Liver (tissue), 3 donors: ENCODE data around the gene OSCAR.
"Not testable (repeated sequence)": the region's sequence is repeated elsewhere in the genome, so short reads cannot be mapped to it uniquely, and the experiment has no call there.

ENCODE experiments used
- EGR1 ChIP-seq, 2 donors: IDR thresholded peaks; 2 replicates each; pipeline ENCODE4 v1.6.1; 2016 to 2018; ENCODE audit warnings: antibody characterized with exemption in 2 of 2, low read depth in 2 of 2
- FOXA1 ChIP-seq: IDR thresholded peaks from 2 replicates; pipeline ENCODE4 v1.6.1; 2016; ENCODE audit warnings: antibody characterized with exemption
- GABPA ChIP-seq, 2 donors: IDR thresholded peaks in 1 of 2; conservative IDR thresholded peaks in 1 of 2; 2 replicates each; pipeline ENCODE4 v1.6.1; 2016; ENCODE audit warnings: antibody characterized with exemption in 2 of 2, mild to moderate bottlenecking in 1 of 2, moderate library complexity in 1 of 2
- RAD21 ChIP-seq, 2 donors: IDR thresholded peaks; 2 replicates each; pipeline ENCODE4 v1.6.1; 2016; ENCODE audit warnings: antibody characterized with exemption in 2 of 2, mild to moderate bottlenecking in 2 of 2
- TAF1 ChIP-seq: conservative IDR thresholded peaks from 2 replicates; pipeline ENCODE4 v1.6.1; 2016; ENCODE audit warnings: antibody characterized with exemption, mild to moderate bottlenecking
- YY1 ChIP-seq: IDR thresholded peaks from 2 replicates; pipeline ENCODE4 v1.6.1; 2016; ENCODE audit warnings: antibody characterized with exemption, mild to moderate bottlenecking
- TF ChIP-seq, protein P1 (sequence below): fragments of 150-350 bp; IDR thresholded peaks from 2 replicates; pipeline ENCODE4 v1.5.1; 2017; ENCODE audit warnings: improper control_type of control experiment, low read depth, low read length; ENCODE audit not compliant: missing input control
- TF ChIP-seq, protein P2 (sequence below): IDR thresholded peaks from 2 replicates; pipeline ENCODE4 v1.6.1; 2016; ENCODE audit warnings: antibody characterized with exemption
- TF ChIP-seq, protein P3 (sequence below): IDR thresholded peaks from 2 replicates; pipeline ENCODE4 v1.6.1; 2016; ENCODE audit warnings: antibody characterized with exemption, mild to moderate bottlenecking
- donor health status: healthy.
- donor health status: healthy.

DNA sequence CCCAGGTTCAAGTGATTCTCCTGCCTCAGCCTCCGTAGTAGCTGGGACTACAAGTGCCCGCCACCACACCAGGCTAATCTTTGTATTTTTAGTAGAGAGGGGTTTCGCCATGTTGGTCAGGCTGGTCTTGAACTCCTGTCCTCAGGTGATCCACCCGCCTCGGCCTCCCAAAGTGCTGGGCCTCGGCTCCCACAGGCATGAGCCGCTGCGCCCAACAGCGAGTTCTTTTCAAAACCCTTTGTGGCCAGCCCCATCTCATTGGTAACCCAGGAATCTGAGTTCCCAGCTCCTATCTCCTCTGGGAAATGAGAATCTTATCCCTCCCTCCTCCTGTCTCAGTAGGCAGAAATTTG lies 724 bp downstream of the OSCAR start:
- not testable (repeated sequence) for TF ChIP-seq RAD21 (IDR thresholded peaks at IDR 0.05); GABPA (IDR thresholded peaks at IDR 0.05 in 1 of 2, conservative IDR thresholded peaks at IDR 0.05 in 1 of 2); TAF1; FOXA1; EGR1 (IDR thresholded peaks at IDR 0.05; ENCODE audit: low read depth in 2 of 2); YY1
- TF ChIP-seq, protein P1, sequence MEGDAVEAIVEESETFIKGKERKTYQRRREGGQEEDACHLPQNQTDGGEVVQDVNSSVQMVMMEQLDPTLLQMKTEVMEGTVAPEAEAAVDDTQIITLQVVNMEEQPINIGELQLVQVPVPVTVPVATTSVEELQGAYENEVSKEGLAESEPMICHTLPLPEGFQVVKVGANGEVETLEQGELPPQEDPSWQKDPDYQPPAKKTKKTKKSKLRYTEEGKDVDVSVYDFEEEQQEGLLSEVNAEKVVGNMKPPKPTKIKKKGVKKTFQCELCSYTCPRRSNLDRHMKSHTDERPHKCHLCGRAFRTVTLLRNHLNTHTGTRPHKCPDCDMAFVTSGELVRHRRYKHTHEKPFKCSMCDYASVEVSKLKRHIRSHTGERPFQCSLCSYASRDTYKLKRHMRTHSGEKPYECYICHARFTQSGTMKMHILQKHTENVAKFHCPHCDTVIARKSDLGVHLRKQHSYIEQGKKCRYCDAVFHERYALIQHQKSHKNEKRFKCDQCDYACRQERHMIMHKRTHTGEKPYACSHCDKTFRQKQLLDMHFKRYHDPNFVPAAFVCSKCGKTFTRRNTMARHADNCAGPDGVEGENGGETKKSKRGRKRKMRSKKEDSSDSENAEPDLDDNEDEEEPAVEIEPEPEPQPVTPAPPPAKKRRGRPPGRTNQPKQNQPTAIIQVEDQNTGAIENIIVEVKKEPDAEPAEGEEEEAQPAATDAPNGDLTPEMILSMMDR = not testable (repeated sequence)
- TF ChIP-seq, protein P2, sequence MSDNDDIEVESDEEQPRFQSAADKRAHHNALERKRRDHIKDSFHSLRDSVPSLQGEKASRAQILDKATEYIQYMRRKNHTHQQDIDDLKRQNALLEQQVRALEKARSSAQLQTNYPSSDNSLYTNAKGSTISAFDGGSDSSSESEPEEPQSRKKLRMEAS = not testable (repeated sequence)
- TF ChIP-seq, protein P3, sequence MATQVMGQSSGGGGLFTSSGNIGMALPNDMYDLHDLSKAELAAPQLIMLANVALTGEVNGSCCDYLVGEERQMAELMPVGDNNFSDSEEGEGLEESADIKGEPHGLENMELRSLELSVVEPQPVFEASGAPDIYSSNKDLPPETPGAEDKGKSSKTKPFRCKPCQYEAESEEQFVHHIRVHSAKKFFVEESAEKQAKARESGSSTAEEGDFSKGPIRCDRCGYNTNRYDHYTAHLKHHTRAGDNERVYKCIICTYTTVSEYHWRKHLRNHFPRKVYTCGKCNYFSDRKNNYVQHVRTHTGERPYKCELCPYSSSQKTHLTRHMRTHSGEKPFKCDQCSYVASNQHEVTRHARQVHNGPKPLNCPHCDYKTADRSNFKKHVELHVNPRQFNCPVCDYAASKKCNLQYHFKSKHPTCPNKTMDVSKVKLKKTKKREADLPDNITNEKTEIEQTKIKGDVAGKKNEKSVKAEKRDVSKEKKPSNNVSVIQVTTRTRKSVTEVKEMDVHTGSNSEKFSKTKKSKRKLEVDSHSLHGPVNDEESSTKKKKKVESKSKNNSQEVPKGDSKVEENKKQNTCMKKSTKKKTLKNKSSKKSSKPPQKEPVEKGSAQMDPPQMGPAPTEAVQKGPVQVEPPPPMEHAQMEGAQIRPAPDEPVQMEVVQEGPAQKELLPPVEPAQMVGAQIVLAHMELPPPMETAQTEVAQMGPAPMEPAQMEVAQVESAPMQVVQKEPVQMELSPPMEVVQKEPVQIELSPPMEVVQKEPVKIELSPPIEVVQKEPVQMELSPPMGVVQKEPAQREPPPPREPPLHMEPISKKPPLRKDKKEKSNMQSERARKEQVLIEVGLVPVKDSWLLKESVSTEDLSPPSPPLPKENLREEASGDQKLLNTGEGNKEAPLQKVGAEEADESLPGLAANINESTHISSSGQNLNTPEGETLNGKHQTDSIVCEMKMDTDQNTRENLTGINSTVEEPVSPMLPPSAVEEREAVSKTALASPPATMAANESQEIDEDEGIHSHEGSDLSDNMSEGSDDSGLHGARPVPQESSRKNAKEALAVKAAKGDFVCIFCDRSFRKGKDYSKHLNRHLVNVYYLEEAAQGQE = not testable (repeated sequence)
